ENCODE measurements around the gene DLL4.

DLL4 gene

DNA sequence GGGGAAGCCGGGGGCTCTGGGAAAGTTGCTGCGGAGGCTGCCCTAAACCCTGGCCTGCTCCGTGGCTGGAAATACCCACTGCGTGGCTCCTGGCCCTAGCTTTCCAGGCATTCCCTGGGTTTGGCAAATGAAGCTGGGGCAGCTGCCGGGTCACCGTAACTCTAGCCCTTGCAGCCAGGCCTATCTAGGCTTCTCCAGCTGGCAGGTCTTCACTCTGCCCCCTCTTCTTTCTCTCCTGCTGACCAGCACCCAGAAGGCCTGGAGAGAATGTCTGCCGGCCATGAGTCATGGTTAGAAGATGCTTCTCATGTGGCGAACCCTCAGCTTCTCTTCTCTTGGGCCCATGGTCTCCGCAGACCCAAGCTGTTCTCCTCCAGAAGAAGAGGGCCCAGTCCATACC, 5.6 kb upstream of the DLL4 start:
- no peak for DNase-seq (ENCODE audit: extremely low read depth, low read depth)
- TF ChIP-seq, protein P1, sequence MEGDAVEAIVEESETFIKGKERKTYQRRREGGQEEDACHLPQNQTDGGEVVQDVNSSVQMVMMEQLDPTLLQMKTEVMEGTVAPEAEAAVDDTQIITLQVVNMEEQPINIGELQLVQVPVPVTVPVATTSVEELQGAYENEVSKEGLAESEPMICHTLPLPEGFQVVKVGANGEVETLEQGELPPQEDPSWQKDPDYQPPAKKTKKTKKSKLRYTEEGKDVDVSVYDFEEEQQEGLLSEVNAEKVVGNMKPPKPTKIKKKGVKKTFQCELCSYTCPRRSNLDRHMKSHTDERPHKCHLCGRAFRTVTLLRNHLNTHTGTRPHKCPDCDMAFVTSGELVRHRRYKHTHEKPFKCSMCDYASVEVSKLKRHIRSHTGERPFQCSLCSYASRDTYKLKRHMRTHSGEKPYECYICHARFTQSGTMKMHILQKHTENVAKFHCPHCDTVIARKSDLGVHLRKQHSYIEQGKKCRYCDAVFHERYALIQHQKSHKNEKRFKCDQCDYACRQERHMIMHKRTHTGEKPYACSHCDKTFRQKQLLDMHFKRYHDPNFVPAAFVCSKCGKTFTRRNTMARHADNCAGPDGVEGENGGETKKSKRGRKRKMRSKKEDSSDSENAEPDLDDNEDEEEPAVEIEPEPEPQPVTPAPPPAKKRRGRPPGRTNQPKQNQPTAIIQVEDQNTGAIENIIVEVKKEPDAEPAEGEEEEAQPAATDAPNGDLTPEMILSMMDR (IDR thresholded peaks at IDR 0.05; ENCODE audit: low read depth, low read length) = no peak

DNA sequence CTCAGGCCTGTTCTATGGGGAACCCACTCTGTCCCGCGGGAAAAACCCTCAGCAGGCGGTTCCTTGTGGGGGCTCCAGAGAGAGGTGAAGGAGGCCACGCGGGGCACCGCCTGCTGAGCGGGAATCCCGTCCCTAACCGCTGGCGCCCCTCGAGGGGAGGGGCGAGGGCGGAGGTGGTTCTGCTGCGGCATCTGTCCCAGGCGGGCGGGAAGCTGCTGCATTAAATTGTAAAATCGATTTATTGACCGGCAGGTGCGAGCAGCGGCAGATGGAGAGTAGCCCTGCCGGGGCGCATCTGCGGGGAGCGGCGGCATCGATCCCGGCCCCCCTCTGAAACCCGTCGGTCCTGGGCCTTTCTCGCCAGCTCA, 3.7 kb upstream of the DLL4 start:
- no peak for DNase-seq (ENCODE audit: extremely low read depth, low read depth)
- TF ChIP-seq, protein P1 (IDR thresholded peaks at IDR 0.05; ENCODE audit: low read depth, low read length) = no peak

DNA sequence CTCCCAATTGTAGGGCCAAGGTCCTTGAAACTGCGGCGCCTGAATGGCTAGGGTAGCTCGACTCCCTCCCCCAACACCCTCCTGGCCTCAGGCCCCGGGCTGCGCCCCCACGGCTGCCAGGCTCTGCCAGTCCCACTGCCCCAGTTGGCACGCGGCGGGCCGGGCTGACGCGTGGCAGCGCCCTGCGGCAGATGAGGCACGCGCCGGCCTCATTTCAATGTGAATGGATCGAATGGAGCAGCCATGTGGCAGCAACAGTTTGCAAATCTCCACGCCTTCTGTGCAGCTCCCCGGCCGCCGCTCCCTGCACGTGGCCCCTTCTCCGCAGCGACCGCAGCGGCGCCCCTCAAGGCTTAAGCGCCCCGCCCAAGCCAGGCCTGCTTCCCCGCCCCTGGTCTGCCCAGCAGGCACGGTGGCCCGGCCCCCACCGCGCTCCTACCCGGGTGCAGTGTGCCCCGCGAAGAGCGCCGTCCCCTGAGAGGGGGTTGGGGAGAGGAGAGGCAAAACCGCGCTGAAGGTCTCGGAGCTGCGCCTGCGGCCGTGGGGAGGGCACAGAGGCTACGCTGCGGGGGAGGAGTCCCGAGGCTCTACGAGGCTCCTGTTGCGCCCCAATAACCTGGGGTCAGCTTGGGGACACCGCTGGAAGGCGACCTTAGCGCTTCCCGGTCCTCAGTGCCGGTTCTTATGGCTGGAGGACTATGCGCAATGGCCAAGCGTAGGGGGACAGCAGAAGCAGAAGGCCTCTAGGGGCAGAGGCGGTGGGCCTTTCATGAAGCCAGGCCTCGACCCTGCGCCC, 3.1 kb upstream of the DLL4 start:
- TF ChIP-seq, protein P1 (IDR thresholded peaks at IDR 0.05; ENCODE audit: low read depth, low read length) = no peak
- no peak for DNase-seq (ENCODE audit: extremely low read depth, low read depth)

DNA sequence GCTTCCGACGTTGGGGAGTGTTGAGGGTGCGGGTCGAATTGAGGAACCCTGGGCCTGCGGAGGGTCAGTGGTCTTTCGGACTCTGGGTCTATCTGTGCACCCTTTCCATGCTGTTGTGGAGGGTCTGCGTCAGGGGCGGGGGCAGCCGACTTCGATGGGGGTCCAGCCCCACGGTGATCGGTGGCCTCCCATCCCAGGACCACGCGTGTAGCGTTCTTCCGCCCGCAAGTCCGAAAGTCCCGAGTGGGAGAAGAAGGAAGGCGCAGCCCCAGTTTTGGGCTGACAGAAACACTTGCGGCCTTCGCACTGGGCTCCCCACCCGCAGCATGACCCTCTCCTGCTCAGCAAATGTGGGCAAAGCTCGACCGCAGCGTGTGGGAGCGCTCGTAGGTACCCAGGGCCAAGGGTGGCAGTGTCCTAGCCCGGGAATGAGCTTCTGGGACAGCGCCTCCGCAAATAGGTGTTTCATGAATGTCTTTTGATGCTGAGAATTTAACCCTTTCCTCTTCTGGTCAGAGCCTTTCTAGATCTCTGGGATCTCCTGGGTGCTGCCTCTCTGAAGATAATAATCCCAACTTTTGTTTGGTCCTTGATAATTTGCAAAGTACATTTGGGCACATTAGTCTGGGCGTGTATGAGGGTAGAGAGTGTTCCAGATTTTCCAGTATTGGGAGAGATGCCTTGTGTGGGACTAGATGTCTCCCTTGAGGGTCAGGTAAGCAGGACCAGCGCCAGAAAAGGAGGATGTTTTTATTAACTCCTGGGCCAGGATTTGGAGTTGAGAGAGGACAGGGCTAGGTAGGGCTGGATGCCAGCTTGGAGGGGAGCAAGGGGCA, 2.3 kb upstream of the DLL4 start:
- no peak for DNase-seq (ENCODE audit: extremely low read depth, low read depth)
- TF ChIP-seq, protein P1 (IDR thresholded peaks at IDR 0.05; ENCODE audit: low read depth, low read length) = no peak

DNA sequence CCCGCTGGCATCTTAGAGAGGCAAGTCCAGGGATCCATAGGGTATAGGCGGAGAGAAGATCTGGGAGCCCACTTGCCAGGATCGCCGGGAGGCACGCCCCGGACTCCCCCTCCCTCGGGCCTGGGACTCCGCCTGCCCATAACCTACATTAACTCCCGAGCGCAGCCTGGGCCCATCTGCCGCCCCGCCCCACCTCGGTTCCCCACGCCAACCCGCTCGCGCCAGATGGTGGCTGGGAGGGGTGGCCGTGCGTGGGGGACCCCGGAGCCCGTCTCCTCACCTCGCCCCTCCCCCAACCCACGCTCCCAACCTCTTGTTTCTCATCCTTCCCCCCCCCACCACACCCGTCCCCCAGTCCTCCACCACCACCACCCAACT, 1.7 kb upstream of the DLL4 start:
- TF ChIP-seq, protein P1 (IDR thresholded peaks at IDR 0.05; ENCODE audit: low read depth, low read length) = no peak
- DNase-seq (ENCODE audit: extremely low read depth, low read depth) = no peak

DNA sequence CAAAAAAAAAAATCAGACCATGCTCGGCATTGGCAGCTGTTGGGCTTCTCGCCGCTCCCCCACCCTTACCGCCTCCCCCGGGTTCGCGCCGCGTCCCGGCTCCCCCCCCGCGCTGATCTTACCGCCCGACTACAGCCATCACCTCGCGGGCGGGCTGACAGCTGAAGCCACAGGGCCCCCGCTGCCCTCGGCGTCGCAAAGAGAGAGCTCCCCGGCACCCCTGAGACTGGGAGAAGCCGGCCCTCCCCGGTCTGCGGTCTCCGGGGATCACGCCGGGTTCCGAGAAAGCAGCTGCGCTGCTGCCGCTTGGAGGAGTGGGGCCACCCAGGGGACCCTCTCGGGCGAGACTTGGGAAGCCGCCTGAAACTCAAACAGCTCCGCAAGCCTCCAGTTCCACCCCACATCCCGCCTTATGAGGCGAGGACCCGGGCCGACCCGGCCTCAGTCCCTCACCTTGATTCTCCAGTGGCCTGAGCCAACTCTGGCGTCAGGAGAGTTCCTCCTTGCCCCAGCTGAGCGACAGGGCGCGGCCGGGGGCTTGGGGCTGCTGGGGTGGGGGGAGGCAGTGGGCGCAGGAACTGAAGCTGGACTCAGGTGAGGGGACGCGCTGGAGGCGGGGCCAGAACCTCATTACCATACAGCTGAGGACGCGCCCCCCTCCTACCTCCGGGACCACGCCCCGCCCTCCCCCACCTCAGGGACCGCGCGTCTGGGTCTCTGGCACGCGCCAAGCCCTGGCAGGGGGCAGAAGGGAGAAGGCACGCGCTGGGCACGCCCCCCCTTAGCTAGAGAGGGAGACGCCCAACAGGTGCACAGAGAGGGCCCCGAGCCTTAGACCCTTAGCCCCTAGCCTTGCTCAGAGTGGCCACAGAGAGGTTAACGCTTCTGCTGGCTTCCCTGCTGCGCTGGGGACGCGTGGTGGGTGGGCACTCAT, 1.0 kb upstream of the DLL4 start:
- no peak for DNase-seq (ENCODE audit: extremely low read depth, low read depth)
- TF ChIP-seq, protein P1 (IDR thresholded peaks at IDR 0.05; ENCODE audit: low read depth, low read length) = no peak

Data from AG09319 (cell line).